ENCODE measurements around the gene PATZ1. TPM values are rescaled to one million over a fixed set of nuclear protein-coding genes. Genes with fewer than 3 reads are reported as not detected.

Gene PATZ1
- total and polyA plus RNA-seq, 4 donors: 3.3 to 17.6 (median 12.8) TPM

DNA sequence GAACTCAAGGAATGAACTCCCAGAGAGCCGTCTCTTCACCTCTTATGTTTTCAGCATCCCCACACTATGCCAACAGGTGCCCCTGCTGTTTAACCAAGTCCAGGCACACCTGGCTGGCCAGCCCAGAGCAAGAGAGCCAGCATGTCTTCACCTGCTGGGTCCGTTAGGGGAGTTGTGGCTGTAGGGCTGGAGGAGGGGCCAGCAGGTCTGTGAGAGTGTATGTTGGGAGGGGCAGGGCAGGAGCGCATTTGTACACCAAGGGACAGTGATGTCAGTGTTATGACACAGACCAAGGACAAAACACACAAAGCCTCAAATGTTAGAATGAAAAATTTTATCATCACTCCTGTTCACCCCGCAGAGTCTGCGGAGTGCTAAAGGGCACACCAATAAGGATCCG, 5.8 kb downstream of the PATZ1 start:
- Histone ChIP-seq H3K27ac (ENCODE audit: low read depth in 1 of 2, low read length in 2 of 2) (no peak overlapping the region), H3K36me3 (ENCODE audit: control insufficient read depth in 1 of 2, insufficient read depth in 2 of 2, low read length in 1 of 2) (peaks cover 0 to 2% of the 10 kb centered on the region in 2 donors)
- intact Hi-C loops (cut with DNase I): no loop called here

DNA sequence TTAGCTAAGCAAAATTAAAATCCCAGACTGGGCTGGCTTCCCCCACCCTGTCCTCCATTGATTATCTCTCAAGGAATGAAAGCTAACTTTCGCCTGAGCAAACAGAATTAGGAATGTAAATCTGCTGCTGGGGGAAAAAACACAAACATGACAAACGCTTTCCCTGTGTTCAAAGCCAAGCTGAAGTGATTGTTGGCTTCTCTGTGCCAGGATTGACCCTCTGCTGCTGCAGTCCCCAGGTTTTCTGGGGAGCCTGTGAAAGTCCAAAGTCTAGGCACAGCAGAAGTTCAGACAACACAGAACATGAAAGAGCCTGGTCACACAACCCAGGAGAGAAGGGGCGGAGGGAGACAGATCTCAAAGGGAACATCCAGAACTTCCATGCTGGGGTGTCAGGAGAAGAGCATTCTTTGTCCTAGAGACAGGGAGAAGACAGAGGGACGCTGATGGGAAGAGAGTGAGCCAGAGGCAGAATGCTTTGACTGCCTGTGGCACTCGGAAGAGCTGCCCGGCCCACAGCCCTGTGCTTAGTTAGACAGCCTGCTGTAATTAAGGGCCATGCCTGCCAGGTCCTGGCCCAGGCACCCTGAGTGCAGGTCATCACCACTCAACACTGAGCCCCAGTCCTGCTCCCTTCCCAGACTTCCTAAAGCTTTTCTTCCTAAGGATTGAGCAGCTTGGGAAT, 6.9 kb downstream of the PATZ1 start:
- intact Hi-C loops (cut with DNase I): no loop called here
- Histone ChIP-seq H3K27me3 (ENCODE audit: control insufficient read depth in 1 of 2, insufficient read depth in 2 of 2, low read length in 1 of 2) (no peaks in the 10 kb centered on the region), H3K36me3 (ENCODE audit: control insufficient read depth in 1 of 2, insufficient read depth in 2 of 2, low read length in 1 of 2) (peaks cover 0 to 8% of the 10 kb centered on the region in 2 donors), H3K4me1 (ENCODE audit: control insufficient read depth in 1 of 2, insufficient read depth in 2 of 2, low read length in 2 of 2) (peaks cover 0 to 3% of the 10 kb centered on the region in 2 donors), H3K9me3 (ENCODE audit: control insufficient read depth, low read length) (no peaks in the 10 kb centered on the region), H3K4me3 (ENCODE audit: low read length in 2 of 2) (no peak overlapping the region), H3K27ac (ENCODE audit: low read depth in 1 of 2, low read length in 2 of 2) (no peak overlapping the region)
- WGBS, 2 donors: 54 to 58% methylated on average over 6 of the region's 6 CpGs
- DNase-seq (peak in 1 of 2 donors; percentile 34), ATAC-seq (ENCODE audit: low FRiP score) (no peak)

More for the DNA sequence above, 5.8 kb downstream of the PATZ1 start:
- no peak for ATAC-seq (ENCODE audit: low FRiP score)
- peak in 1 of 2 donors; percentile 71 for DNase-seq
- no peak overlapping the region for H3K4me3 ChIP-seq (ENCODE audit: low read length in 2 of 2)
- H3K9me3 ChIP-seq (ENCODE audit: control insufficient read depth, low read length): no peaks in the 10 kb centered on the region
- H3K4me1 ChIP-seq (ENCODE audit: control insufficient read depth in 1 of 2, insufficient read depth in 2 of 2, low read length in 2 of 2): peaks cover 0 to 3% of the 10 kb centered on the region in 2 donors
- 84 to 85% methylated on average over 6 of the region's 6 CpGs for WGBS, 2 donors
- H3K27me3 ChIP-seq (ENCODE audit: control insufficient read depth in 1 of 2, insufficient read depth in 2 of 2, low read length in 1 of 2): no peaks in the 10 kb centered on the region

DNA sequence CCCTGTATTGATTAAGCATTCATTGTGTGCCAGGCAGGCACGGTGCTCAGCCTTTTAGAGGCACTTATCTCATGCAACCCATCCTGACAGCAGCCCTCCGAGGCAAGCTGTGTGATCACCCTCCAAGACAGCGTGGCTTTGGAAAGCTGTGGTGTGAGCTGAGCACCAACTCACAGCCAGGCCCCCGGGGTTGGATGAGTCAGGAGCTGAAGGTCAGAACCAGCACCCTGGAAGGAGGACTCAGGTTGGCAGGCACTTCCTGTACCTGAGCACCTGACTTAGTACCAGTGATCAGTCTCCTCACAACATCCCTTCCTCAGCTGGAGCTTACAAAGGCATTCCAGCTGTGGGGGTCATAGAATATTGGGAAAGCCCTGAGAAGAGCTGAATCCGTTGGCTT, 9.0 kb downstream of the PATZ1 start:
- Histone ChIP-seq H3K36me3 (ENCODE audit: control insufficient read depth in 1 of 2, insufficient read depth in 2 of 2, low read length in 1 of 2) (peaks cover 0 to 14% of the 10 kb centered on the region in 2 donors), H3K27ac (ENCODE audit: low read depth in 1 of 2, low read length in 2 of 2) (no peak overlapping the region), H3K9me3 (ENCODE audit: control insufficient read depth, low read length) (no peaks in the 10 kb centered on the region), H3K4me3 (ENCODE audit: low read length in 2 of 2) (no peak overlapping the region), H3K4me1 (ENCODE audit: control insufficient read depth in 1 of 2, insufficient read depth in 2 of 2, low read length in 2 of 2) (no peaks in the 10 kb centered on the region), H3K27me3 (ENCODE audit: control insufficient read depth in 1 of 2, insufficient read depth in 2 of 2, low read length in 1 of 2) (no peaks in the 10 kb centered on the region)
- ATAC-seq (ENCODE audit: low FRiP score): no peak
- 91 to 93% methylated on average over 5 of the region's 5 CpGs for WGBS, 2 donors
- peak in 1 of 2 donors; percentile 67 for DNase-seq
- intact Hi-C loops (cut with DNase I): no loop called here

DNA sequence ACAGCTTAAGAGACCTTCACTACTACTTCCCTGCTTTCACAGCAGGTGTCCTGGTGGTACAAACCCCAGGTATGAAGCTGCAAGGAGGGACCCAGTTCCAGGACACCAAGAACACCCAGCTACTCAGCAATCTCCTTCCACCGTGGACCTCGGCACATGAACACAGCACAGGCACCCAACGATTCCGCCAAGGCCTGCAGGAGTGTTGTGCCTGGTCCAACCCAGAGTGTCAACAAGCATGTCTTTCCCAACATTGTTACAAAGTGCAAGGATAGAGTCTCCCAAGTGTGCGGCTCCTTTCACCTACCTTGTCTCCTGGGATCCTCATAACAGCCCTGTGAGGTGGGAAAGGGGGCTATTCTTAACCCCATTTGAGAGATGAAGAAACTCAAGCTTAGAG, 11.8 kb downstream of the PATZ1 start:
- intact Hi-C loops (cut with DNase I): loop anchor here in 1 of 2 donors (2.0 kb wide), 1 partner anchor 56 kb away; no protein-coding TSS in a partner anchor
- no peak overlapping the region for H3K4me3 ChIP-seq (ENCODE audit: low read length in 2 of 2)
- H3K4me1 ChIP-seq (ENCODE audit: control insufficient read depth in 1 of 2, insufficient read depth in 2 of 2, low read length in 2 of 2): no peaks in the 10 kb centered on the region
- WGBS, 2 donors: 92% methylated on average over 5 of the region's 5 CpGs
- no peaks in the 10 kb centered on the region for H3K9me3 ChIP-seq (ENCODE audit: control insufficient read depth, low read length)
- peak in 1 of 2 donors; percentile 39 for DNase-seq
- no peak overlapping the region for H3K27ac ChIP-seq (ENCODE audit: low read depth in 1 of 2, low read length in 2 of 2)
- ATAC-seq (ENCODE audit: low FRiP score): no peak
- no peaks in the 10 kb centered on the region for H3K27me3 ChIP-seq (ENCODE audit: control insufficient read depth in 1 of 2, insufficient read depth in 2 of 2, low read length in 1 of 2)
- peaks cover 0 to 14% of the 10 kb centered on the region in 2 donors for H3K36me3 ChIP-seq (ENCODE audit: control insufficient read depth in 1 of 2, insufficient read depth in 2 of 2, low read length in 1 of 2)

DNA sequence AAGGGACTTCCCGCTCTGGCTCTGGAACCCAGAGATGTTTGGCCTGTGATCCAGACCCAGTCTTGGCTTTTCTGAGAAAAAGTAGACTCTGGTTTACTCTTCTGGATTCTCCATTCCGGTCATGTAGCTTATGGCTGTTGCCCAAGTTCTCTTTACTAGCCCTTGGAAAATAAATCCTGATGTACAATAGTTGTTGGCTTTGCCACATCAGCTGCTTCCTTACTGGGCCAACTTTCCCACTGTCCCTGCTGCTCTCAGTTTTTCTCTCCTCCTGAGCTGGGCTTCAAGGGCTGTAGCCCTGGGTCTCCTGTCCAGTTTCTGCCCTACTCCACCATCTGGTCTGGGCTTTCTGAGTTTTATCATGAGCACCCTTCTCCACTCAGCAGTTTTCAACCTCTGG, 12.5 kb downstream of the PATZ1 start:
- intact Hi-C loops (cut with DNase I): loop anchor here in 1 of 2 donors (2.0 kb wide), 1 partner anchor 55 kb away; no protein-coding TSS in a partner anchor
- ATAC-seq (ENCODE audit: low FRiP score) (no peak), DNase-seq (peak in 1 of 2 donors; percentile 3)
- H3K27ac ChIP-seq (ENCODE audit: low read depth in 1 of 2, low read length in 2 of 2): peak overlapping the region in 1 of 2 donors; percentile 10
- 24 to 26% methylated on average over 2 of the region's 2 CpGs for WGBS, 2 donors
- H3K9me3 ChIP-seq (ENCODE audit: control insufficient read depth, low read length): no peaks in the 10 kb centered on the region
- no peaks in the 10 kb centered on the region for H3K4me1 ChIP-seq (ENCODE audit: control insufficient read depth in 1 of 2, insufficient read depth in 2 of 2, low read length in 2 of 2)
- no peak overlapping the region for H3K4me3 ChIP-seq (ENCODE audit: low read length in 2 of 2)
- no peaks in the 10 kb centered on the region for H3K27me3 ChIP-seq (ENCODE audit: control insufficient read depth in 1 of 2, insufficient read depth in 2 of 2, low read length in 1 of 2)
- H3K36me3 ChIP-seq (ENCODE audit: control insufficient read depth in 1 of 2, insufficient read depth in 2 of 2, low read length in 1 of 2): peaks cover 0 to 14% of the 10 kb centered on the region in 2 donors

DNA sequence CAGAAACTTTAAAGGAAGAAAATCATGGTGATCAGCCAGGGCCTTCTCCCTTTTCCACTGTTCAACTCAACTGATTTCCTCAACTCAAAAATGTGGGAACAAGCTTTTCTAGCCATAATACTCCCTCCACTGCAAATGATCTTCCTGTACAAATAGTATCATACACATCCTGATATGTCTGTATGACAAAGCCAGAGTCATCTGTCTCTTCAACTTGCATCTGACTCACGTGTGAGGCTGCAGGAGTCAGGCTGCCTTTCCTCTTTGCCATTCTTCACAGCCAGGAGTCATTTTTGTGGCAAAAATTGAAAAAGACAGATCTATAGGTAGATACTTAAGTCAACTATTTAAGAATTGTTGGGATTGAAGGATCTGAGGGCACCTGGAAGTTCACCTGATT, 13.3 kb downstream of the PATZ1 start:
- Histone ChIP-seq H3K4me3 (ENCODE audit: low read length in 2 of 2) (no peak overlapping the region), H3K27me3 (ENCODE audit: control insufficient read depth in 1 of 2, insufficient read depth in 2 of 2, low read length in 1 of 2) (no peaks in the 10 kb centered on the region), H3K27ac (ENCODE audit: low read depth in 1 of 2, low read length in 2 of 2) (no peak overlapping the region), H3K4me1 (ENCODE audit: control insufficient read depth in 1 of 2, insufficient read depth in 2 of 2, low read length in 2 of 2) (no peaks in the 10 kb centered on the region), H3K9me3 (ENCODE audit: control insufficient read depth, low read length) (no peaks in the 10 kb centered on the region), H3K36me3 (ENCODE audit: control insufficient read depth in 1 of 2, insufficient read depth in 2 of 2, low read length in 1 of 2) (peaks cover 0 to 14% of the 10 kb centered on the region in 2 donors)
- no peak for DNase-seq
- 66 to 79% methylated on average over 1 of the region's 1 CpG for WGBS, 2 donors
- ATAC-seq (ENCODE audit: low FRiP score): no peak
- intact Hi-C loops (cut with DNase I): no loop called here

DNA sequence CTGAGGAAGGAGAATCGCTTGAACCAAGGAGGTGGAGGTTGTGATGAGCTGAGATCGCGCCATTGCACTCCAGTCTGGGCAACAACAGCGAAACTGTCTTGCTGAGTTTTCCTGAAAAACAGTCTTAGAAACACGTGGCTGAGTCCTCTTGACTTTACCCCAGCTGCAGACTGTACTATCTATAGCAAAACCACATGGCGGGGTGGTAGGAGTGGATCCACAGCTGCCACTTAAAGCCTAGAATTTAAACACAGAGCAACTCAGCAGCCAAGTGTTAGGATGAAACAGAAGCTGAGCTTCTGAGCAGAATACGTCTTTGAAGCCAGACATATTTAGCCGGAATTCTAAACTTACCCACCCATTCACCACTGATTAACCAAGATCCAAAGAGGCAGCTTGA, 14.1 kb downstream of the PATZ1 start:
- H3K4me3 ChIP-seq (ENCODE audit: low read length in 2 of 2): no peak overlapping the region
- intact Hi-C loops (cut with DNase I): no loop called here
- 93 to 94% methylated on average over 8 of the region's 8 CpGs for WGBS, 2 donors
- ATAC-seq (ENCODE audit: low FRiP score) (no peak), DNase-seq (no peak)
- no peak overlapping the region for H3K27ac ChIP-seq (ENCODE audit: low read depth in 1 of 2, low read length in 2 of 2)
- no peaks in the 10 kb centered on the region for H3K4me1 ChIP-seq (ENCODE audit: control insufficient read depth in 1 of 2, insufficient read depth in 2 of 2, low read length in 2 of 2)
- H3K27me3 ChIP-seq (ENCODE audit: control insufficient read depth in 1 of 2, insufficient read depth in 2 of 2, low read length in 1 of 2): no peaks in the 10 kb centered on the region
- no peaks in the 10 kb centered on the region for H3K9me3 ChIP-seq (ENCODE audit: control insufficient read depth, low read length)
- H3K36me3 ChIP-seq (ENCODE audit: control insufficient read depth in 1 of 2, insufficient read depth in 2 of 2, low read length in 1 of 2): peaks cover 0 to 12% of the 10 kb centered on the region in 2 donors

DNA sequence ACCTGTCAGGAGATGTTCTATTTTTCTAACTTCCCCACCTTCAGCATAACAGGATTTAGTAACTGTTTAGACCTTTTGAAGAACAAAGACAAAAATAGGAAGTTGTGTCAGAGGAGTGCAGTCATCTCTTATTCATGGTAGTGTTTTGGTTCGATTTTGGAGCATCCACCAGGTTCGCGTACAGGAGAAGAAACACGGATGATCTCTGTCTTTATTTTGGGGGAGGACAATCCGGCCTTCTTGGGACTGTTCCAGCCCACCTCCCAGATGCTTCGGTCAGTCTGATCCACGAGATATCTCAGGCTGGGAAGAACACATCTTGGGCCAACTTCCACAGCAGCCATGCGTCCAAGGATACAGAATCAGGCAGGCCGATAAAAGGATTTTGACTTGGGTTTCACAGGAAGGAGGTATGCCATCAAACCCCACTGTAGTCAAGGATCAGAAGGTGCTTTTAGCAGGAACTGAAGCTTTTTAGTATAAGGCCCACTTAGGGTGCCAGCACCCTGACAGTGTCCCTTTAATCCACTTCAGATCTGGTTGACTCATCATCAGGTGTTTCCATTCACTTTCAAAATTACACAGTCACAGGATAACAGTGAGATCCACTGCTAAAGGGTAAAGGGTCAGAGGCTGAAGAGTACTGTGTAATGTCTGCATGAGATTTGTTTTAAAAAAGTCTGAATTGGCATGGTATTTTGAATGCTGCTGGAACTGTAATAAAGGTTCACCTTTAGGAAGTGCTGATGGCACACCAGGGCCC, 16.5 kb downstream of the PATZ1 start:
- intact Hi-C loops (cut with DNase I): no loop called here
- Histone ChIP-seq H3K4me3 (ENCODE audit: low read length in 2 of 2) (no peak overlapping the region), H3K36me3 (ENCODE audit: control insufficient read depth in 1 of 2, insufficient read depth in 2 of 2, low read length in 1 of 2) (peaks cover 0 to 8% of the 10 kb centered on the region in 2 donors), H3K4me1 (ENCODE audit: control insufficient read depth in 1 of 2, insufficient read depth in 2 of 2, low read length in 2 of 2) (no peaks in the 10 kb centered on the region), H3K27ac (ENCODE audit: low read depth in 1 of 2, low read length in 2 of 2) (no peak overlapping the region), H3K9me3 (ENCODE audit: control insufficient read depth, low read length) (no peaks in the 10 kb centered on the region), H3K27me3 (ENCODE audit: control insufficient read depth in 1 of 2, insufficient read depth in 2 of 2, low read length in 1 of 2) (no peaks in the 10 kb centered on the region)
- 84 to 85% methylated on average over 9 of the region's 9 CpGs for WGBS, 2 donors
- DNase-seq (no peak), ATAC-seq (ENCODE audit: low FRiP score) (no peak)

Measured in aorta (tissue), 5 donors.